GM21717 (cell line): ENCODE data around the gene POLR3A.

ENCODE experiments used
- ATAC-seq: cut with Tn5 transposase; IDR thresholded peaks from one replicate; pipeline ENCODE4 v1.9.1; 2021; ENCODE audit warnings: mild to moderate bottlenecking, moderate library complexity; ENCODE audit not compliant: unreplicated experiment

POLR3A gene

GRCh38 chr10:77922055-77922454 is 107.3 kb downstream of the POLR3A start:
- ATAC-seq: no peak

- no peak for ATAC-seq
These were observed 107.9 kb downstream of the POLR3A start for GRCh38 chr10:77921395-77921794.

GRCh38 chr10:77920495-77920894 is 108.8 kb downstream of the POLR3A start:
- ATAC-seq: no peak

GRCh38 chr10:77919713-77920108 is 109.6 kb downstream of the POLR3A start:
- ATAC-seq: no peak
